ENCODE data around the gene SDHAF2. TPM values are rescaled to one million over a fixed set of nuclear protein-coding genes. Genes with fewer than 3 reads are reported as not detected.

SDHAF2 gene
- total and polyA plus RNA-seq, 2 donors (not counting 1 experiment from before 2014, with no cell fraction given) = 61.8 to 65.3 TPM

- peaks cover 3% of the 10 kb centered on the region for H3K27me3 ChIP-seq (ENCODE audit: control insufficient read depth, insufficient read depth, low read length)
- H3K4me1 ChIP-seq (ENCODE audit: control insufficient read depth, extremely low read depth, insufficient read depth, low read length) = no peaks in the 10 kb centered on the region
- no peak overlapping the region for H3K4me3 ChIP-seq (replicated peaks in 1 of 4; ENCODE audit: control extremely low read depth in 1 of 4, insufficient read depth in 1 of 4, low read depth in 3 of 4, low read length in 4 of 4)
- H3K27ac ChIP-seq (ENCODE audit: insufficient read depth, low read length) = no peak overlapping the region
- H4K20me1 ChIP-seq (ENCODE audit: control insufficient read depth, extremely low read depth, insufficient read depth, low read length) = no peaks in the 10 kb centered on the region
- no peak for TF ChIP-seq EZH2 (IDR thresholded peaks at IDR 0.05; ENCODE audit: low read length, missing control alignments)
- TF ChIP-seq CTCF (conservative IDR thresholded peaks at IDR 0.05 in 1 of 2, IDR thresholded peaks at IDR 0.05 in 1 of 2; ENCODE audit: low read depth in 1 of 2, low read length in 2 of 2) = no peak
- H3K4me2 ChIP-seq (ENCODE audit: extremely low read depth, insufficient read depth, low read length) = no peak overlapping the region
- H3K9ac ChIP-seq (ENCODE audit: insufficient read depth, low read length) = no peak overlapping the region
- H3K79me2 ChIP-seq (ENCODE audit: control insufficient read depth, insufficient read depth, low read length) = no peaks in the 10 kb centered on the region
- no peaks in the 10 kb centered on the region for H3K36me3 ChIP-seq (ENCODE audit: control insufficient read depth, insufficient read depth, low read length)
- no peak for DNase-seq (ENCODE audit: low read depth in 2 of 2)
- H2AFZ ChIP-seq (ENCODE audit: low read length) = no peak overlapping the region
- no peaks in the 10 kb centered on the region for H3K9me3 ChIP-seq (ENCODE audit: control insufficient read depth, insufficient read depth, low read depth, low read length)
Measured at GRCh38 chr11:61480261-61480993, 50.5 kb downstream of the SDHAF2 start.

- Histone ChIP-seq H3K4me1 (ENCODE audit: control insufficient read depth, extremely low read depth, insufficient read depth, low read length) (no peaks in the 10 kb centered on the region), H4K20me1 (ENCODE audit: control insufficient read depth, extremely low read depth, insufficient read depth, low read length) (no peaks in the 10 kb centered on the region), H3K27me3 (ENCODE audit: control insufficient read depth, insufficient read depth, low read length) (peaks cover 7% of the 10 kb centered on the region), H3K79me2 (ENCODE audit: control insufficient read depth, insufficient read depth, low read length) (no peaks in the 10 kb centered on the region), H3K9me3 (ENCODE audit: control insufficient read depth, insufficient read depth, low read depth, low read length) (no peaks in the 10 kb centered on the region), H3K4me3 (replicated peaks in 1 of 4; ENCODE audit: control extremely low read depth in 1 of 4, insufficient read depth in 1 of 4, low read depth in 3 of 4, low read length in 4 of 4) (no peak overlapping the region), H3K9ac (ENCODE audit: insufficient read depth, low read length) (no peak overlapping the region), H3K4me2 (ENCODE audit: extremely low read depth, insufficient read depth, low read length) (no peak overlapping the region), H2AFZ (ENCODE audit: low read length) (no peak overlapping the region), H3K27ac (ENCODE audit: insufficient read depth, low read length) (no peak overlapping the region), H3K36me3 (ENCODE audit: control insufficient read depth, insufficient read depth, low read length) (no peaks in the 10 kb centered on the region)
- TF ChIP-seq EZH2 (IDR thresholded peaks at IDR 0.05; ENCODE audit: low read length, missing control alignments) = no peak
- TF ChIP-seq CTCF (conservative IDR thresholded peaks at IDR 0.05 in 1 of 2, IDR thresholded peaks at IDR 0.05 in 1 of 2; ENCODE audit: low read depth in 1 of 2, low read length in 2 of 2) = no peak
- peak in 1 of 2 donors; percentile 30 for DNase-seq (ENCODE audit: low read depth in 2 of 2)
Measured at GRCh38 chr11:61480994-61481335, 51.0 kb downstream of the SDHAF2 start.

GRCh38 chr11:61481806-61482205, 51.9 kb downstream of the SDHAF2 start:
- DNase-seq (ENCODE audit: low read depth in 2 of 2) = no peak
- H3K27me3 ChIP-seq (ENCODE audit: control insufficient read depth, insufficient read depth, low read length) = peaks cover 7% of the 10 kb centered on the region
- H3K4me3 ChIP-seq (replicated peaks in 1 of 4; ENCODE audit: control extremely low read depth in 1 of 4, insufficient read depth in 1 of 4, low read depth in 3 of 4, low read length in 4 of 4) = no peak overlapping the region
- H3K4me1 ChIP-seq (ENCODE audit: control insufficient read depth, extremely low read depth, insufficient read depth, low read length) = no peaks in the 10 kb centered on the region
- H3K79me2 ChIP-seq (ENCODE audit: control insufficient read depth, insufficient read depth, low read length) = no peaks in the 10 kb centered on the region
- H3K4me2 ChIP-seq (ENCODE audit: extremely low read depth, insufficient read depth, low read length) = no peak overlapping the region
- no peak overlapping the region for H3K9ac ChIP-seq (ENCODE audit: insufficient read depth, low read length)
- H3K36me3 ChIP-seq (ENCODE audit: control insufficient read depth, insufficient read depth, low read length) = no peaks in the 10 kb centered on the region
- H3K9me3 ChIP-seq (ENCODE audit: control insufficient read depth, insufficient read depth, low read depth, low read length) = no peaks in the 10 kb centered on the region
- no peak overlapping the region for H3K27ac ChIP-seq (ENCODE audit: insufficient read depth, low read length)
- H2AFZ ChIP-seq (ENCODE audit: low read length) = no peak overlapping the region
- H4K20me1 ChIP-seq (ENCODE audit: control insufficient read depth, extremely low read depth, insufficient read depth, low read length) = no peaks in the 10 kb centered on the region
- TF ChIP-seq EZH2 (IDR thresholded peaks at IDR 0.05; ENCODE audit: low read length, missing control alignments) (no peak), CTCF (conservative IDR thresholded peaks at IDR 0.05 in 1 of 2, IDR thresholded peaks at IDR 0.05 in 1 of 2; ENCODE audit: low read depth in 1 of 2, low read length in 2 of 2) (no peak)
